Measurements from ENCODE around the gene EPSTI1.

DNA sequence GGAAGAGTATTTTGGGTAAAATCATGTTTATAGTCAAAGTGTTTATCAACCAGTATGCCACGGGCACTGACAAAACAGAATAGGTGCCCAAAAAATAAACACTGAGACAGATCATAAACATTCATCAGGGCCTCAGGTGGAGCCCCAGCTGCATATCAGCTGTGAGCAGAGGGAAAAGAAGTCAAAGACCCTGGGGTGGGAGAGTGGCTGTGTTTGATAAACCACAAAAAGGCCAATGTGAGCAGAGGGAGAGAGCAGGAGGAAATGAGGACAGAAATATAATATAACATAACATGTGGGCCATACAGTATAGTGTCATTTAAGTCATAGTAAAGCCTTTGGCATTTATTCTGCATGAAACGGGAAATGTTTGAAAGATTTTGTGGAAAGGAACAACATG lies 10.0 kb upstream of the EPSTI1 start:
- TF ChIP-seq CTCF (IDR thresholded peaks at IDR 0.05) (no peak), POLR2A (IDR thresholded peaks at IDR 0.05) (no peak), POLR2AphosphoS5 (IDR thresholded peaks at IDR 0.05) (no peak)

Data from transverse colon (tissue), 4 donors.